EL (cell line): Measurements from ENCODE around the gene TAOK1.
"Not testable (repeated sequence)": the region's sequence is repeated elsewhere in the genome, so short reads cannot be mapped to it uniquely, and the experiment has no call there.

Experiments
- DNase-seq: peaks from one replicate; pipeline ENCODE4 v3.0.0-alpha.2; 2016

TAOK1 gene

GRCh38 chr17:29449865-29450671, 59.9 kb downstream of the TAOK1 start:
- DNase-seq = no peak

DNA sequence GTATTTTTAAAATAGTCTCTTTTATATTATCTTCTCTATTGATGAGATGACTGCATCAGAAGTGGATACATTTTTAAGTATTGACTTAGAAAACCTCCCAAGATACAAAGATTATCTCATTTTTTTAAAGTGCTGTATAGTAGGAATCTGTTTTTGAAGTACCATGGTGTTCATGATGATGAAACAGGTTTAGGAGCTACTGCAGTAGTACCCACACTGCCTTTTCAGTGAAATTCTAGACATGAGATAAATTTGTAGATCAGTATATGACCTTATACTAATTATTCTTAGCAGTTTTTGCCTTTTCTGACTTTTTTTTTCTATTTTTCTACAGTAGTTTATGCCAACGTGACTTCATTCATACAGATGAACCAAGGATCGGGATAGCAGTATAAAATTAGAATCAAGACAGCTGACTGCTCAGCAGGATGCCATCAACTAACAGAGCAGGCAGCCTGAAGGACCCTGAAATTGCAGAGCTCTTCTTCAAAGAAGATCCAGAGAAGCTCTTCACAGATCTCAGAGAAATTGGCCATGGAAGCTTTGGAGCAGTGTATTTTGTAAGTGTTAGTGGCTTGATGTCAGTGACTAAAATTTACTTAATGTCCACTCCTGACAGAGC, 61.1 kb downstream of the TAOK1 start:
- DNase-seq = no peak

GRCh38 chr17:29458066-29458465, 67.9 kb downstream of the TAOK1 start:
- DNase-seq = no peak

GRCh38 chr17:29461483-29462206, 71.5 kb downstream of the TAOK1 start:
- DNase-seq = no peak

- DNase-seq = no peak
Observed at GRCh38 chr17:29469276-29469675, 79.1 kb downstream of the TAOK1 start.

GRCh38 chr17:29473437-29473836, 83.3 kb downstream of the TAOK1 start:
- DNase-seq = not testable (repeated sequence)

DNA sequence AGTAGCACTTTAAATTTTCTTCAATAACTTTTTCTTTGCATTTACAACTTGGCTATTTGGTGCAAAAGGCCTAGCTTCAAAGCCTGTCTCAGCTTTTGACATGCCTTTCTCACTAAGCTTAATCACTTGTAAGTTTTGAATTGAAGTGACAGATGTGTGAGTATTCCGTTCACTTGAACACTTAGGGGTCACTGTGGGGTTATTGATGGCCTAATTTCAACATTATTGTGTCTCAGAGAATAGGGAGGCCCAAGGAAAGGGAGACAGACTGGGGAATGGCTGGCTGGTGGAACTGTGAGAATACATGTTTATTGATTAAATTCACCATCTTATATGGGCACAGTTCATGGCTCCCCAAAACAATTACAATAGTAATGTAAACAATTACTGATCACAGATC, 84.1 kb downstream of the TAOK1 start:
- DNase-seq = no peak

DNA sequence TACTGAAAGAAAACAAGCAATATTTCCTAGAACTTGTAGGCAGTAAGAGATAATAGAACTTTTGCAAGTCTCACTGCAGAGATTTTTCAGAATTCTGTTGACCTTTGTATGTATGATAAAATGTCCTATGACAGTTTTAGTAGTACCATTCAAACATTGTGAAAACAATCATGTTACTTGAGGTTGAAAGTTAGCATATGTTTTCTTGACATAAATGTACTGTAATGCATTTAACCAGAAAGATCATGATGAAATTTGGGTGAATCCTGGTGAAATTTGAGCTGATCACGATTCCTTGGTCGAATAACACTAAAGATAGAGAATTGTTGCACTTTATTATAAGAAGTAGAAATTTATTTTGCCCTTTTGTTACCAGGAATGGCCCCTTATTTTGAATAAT, 85.7 kb downstream of the TAOK1 start:
- no peak for DNase-seq

GRCh38 chr17:29480249-29480928, 90.2 kb downstream of the TAOK1 start:
- DNase-seq = not testable (repeated sequence)

- DNase-seq = no peak
Observed at GRCh38 chr17:29483503-29483902, 93.3 kb downstream of the TAOK1 start.

DNA sequence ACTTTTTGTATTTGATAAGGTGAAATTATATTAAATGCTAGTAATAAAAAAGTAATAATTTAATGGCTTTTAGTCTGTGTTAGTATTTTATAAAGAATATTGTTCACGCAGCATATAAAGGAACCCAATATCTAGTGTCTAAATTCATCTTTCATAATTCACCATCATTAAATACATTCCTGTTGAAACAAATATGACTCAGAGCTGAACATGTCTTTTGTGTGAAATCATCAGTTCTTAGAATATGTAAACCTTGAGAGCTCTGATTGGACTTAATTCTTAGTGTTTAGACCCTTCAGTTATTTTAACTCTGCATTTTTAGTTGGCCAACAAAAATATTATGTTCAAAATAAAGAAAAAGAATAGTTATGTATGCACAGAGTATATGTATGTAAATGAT, 104.8 kb downstream of the TAOK1 start:
- peak; percentile 66 for DNase-seq

- DNase-seq = peak; percentile 21
Observed at GRCh38 chr17:29504711-29505110, 114.5 kb downstream of the TAOK1 start.

DNA sequence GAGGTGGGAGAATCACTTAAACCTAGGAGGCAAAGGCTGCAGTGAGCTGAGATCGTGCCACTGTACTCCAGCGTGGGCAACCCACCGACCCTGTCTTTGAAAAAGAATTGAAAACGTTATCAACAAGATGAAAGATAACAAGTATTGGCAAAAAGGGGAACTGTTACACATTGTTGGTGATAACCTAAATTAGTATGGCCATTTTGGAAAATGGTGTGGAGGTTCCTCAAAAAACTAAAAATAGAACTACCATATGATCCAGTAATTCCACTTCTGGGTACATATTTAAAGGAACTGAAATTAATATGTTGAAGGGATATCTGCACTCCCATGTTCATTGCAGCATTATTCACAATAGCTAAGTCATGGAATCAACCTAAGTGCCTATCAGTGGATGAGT, 115.7 kb downstream of the TAOK1 start:
- no peak for DNase-seq

GRCh38 chr17:29510953-29511352, 120.8 kb downstream of the TAOK1 start:
- DNase-seq = no peak

DNA sequence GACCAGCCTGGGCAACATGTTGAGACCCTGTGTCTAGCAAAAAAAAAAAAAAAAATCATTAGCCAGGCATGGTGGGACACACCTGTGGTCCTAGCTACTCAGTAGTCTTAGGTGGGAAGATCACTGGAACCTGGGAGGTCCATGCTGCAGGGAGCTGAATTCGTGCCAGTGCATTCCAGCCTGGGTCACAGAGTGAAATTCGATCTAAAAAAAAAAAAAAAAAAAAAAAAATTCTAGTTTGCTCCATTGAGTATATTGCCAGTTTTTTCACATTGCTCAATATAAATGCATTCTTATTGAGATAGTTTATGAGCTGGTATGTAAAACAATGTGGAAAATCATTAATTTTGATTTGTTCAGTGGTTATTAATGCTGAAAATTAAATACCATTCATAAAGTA, 124.6 kb downstream of the TAOK1 start:
- DNase-seq = peak; percentile 14

GRCh38 chr17:29518359-29518758, 128.2 kb downstream of the TAOK1 start:
- no peak for DNase-seq

DNA sequence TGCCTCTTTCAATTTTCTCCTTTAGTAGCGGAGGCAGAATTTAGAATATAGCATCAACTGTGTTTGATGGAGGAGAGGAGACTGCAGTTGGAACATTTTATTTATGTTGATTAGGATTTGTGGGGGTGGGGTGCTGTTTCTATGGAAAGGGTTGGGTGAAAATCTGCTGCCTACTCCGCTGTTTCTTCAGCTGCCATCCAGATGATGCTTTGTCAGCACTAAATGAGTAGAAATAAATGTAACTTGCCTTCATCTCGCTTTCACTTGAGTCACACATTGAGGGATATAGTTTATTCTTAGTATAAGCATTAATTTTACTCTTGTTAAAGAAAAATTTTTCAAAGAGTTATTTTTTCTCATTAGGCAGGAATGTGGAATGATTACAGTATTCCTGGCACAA, 134.5 kb downstream of the TAOK1 start:
- no peak for DNase-seq

GRCh38 chr17:29526322-29526721, 136.2 kb downstream of the TAOK1 start:
- no peak for DNase-seq

DNA sequence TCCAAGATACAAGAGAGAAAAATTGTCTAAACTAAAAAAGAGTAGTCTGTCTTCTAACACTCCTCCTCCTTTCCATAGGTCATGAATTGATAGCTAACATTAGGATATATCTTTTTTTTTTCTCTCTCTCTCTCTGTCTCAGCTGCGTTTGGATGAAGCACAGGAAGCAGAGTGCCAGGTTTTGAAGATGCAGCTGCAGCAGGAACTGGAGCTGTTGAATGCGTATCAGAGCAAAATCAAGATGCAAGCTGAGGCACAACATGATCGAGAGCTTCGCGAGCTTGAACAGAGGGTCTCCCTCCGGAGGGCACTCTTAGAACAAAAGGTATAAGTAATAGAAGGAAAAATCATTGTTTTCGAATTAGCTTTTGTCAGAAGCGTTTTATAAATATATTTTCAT, 143.8 kb downstream of the TAOK1 start:
- DNase-seq = no peak

DNA sequence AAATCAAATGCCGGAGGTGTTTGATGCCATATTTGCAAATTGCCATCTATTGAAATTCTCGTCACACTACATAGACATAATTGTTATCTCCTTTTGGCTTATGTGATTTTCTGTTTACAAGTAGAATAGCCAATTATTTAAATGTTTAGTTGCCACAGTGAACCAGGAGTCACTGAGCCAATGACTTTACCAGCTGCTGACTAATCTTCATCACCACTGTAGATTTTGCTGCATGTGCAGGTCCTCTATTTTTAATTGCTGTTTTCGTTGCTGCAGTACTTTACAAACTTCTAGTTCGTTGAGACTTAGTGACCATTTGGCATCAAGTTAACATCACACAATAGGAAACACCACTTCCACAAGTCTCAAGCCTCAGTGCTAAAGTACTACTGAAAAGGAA, 153.9 kb downstream of the TAOK1 start:
- no peak for DNase-seq

DNA sequence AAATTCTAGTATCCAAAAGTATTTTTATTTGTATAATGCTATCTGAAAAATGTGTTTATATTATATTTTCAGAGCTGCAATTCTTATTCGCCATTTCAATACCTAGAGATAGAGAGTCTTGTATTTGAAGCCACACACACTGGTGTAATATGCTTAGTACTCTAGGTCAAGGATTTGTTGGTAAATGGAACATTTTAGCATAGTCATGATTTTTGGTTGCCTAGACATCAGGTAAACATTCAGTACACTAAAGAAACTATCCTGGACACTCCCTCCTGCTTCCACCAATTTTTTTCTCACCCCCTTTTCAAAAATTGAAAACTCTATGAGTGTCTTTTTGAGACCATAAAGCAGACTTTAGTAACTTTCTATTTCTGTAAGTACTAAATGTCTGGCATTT, 155.9 kb downstream of the TAOK1 start:
- DNase-seq = no peak

- DNase-seq = no peak
Observed at GRCh38 chr17:29546830-29547229, 156.7 kb downstream of the TAOK1 start.

GRCh38 chr17:29549177-29549923, 159.2 kb downstream of the TAOK1 start:
- DNase-seq = peak; percentile 25
